H1 (cell line): ENCODE results near the gene ACTC1. TPM values are rescaled to one million over a fixed set of nuclear protein-coding genes. Genes with fewer than 3 reads are reported as not detected.

Experiments
- TEAD4 ChIP-seq: IDR thresholded peaks from 2 replicates; pipeline ENCODE4 v1.6.1; 2012; ENCODE audit warnings: low read depth, low read length, inconsistent platforms, mixed read lengths
- polyA plus RNA-seq, 7 experiments: library from polyadenylated mRNA; depleted of rRNA in 3 of 7; stranded (reverse) in 5 of 7; unstranded in 2 of 7; fragments of >200 nt in 5 of 7; fragments of 200-250 nt in 2 of 7; gene quantifications; 1 replicate in 5 of 7; 2 replicates in 1 of 7; 4 replicates in 1 of 7; pipeline versions ENCODE4 v1.2.1 to v1.2.3, GENCODE V29; 2011 to 2013; ENCODE audit warnings: missing spikeins in 2 of 7, mixed read lengths in 2 of 7
- total RNA-seq: library from RNA; stranded (reverse); fragmentation: NEBNext Ultra II Directional; extraction: Animal tissue kit (Norgen Biotek cat#: 25700); gene quantifications from 2 replicates; pipeline ENCODE4 v1.2.1, GENCODE V29; 2021

Gene ACTC1
- total and polyA plus RNA-seq, 2 of the 8 experiments (the other 6 are each of a cell fraction or from before 2014, with no cell fraction given): 37.6 to 90.0 TPM

DNA sequence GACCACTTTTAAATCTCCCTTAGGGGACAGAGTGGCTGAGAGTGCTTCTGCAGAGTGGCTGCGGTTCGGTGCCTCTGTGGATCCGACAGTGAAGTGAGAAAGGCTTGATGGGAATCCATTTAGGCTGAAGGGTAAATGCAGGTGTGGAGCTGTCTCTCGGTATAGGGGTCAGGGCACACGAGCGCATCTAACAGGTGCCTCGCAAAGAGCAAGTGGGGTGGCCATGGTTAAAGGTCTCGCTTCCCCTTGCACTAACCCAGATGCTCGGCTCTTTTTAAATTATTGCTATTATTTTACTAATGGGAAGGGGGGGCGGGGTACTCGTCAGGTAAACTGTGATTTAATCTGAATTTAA lies 40.0 kb downstream of the ACTC1 start (continued):
- no peak for TF ChIP-seq TEAD4
